ENCODE results near the gene TSSK1B.
"Not testable (repeated sequence)": the region's sequence is repeated elsewhere in the genome, so short reads cannot be mapped to it uniquely, and the experiment has no call there.

TSSK1B gene

DNA sequence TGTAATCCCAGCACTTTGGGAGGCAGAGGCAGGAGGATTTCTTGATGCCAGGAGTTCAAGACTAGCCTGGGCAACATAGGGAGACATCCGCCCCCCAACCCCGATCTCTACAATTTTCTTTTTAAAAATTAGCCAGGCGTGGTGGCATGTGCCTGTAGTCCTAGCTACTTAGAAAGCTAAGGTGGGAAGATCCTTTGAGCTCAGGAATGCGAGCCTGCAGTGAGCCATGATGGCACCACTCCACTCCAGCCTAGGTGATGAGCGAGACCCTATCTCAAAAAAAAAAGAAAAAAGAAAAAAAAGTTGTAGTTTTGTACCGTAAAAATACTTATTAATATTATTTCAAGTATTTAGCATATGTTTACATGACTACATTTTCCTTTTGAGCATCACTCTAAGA is 29.3 kb downstream of the TSSK1B start:
- no peak overlapping the region for H3K4me3 ChIP-seq
- no peak overlapping the region for H3K27ac ChIP-seq

GRCh38 chr5:113404269-113404668 is 30.5 kb downstream of the TSSK1B start:
- no peak overlapping the region for H3K27ac ChIP-seq
- H3K4me3 ChIP-seq: no peak overlapping the region

GRCh38 chr5:113397986-113398385 is 36.8 kb downstream of the TSSK1B start:
- not testable (repeated sequence) for H3K4me3 ChIP-seq, H3K27ac ChIP-seq

GRCh38 chr5:113397046-113397445 is 37.7 kb downstream of the TSSK1B start:
- no peak overlapping the region for H3K27ac ChIP-seq
- H3K4me3 ChIP-seq: no peak overlapping the region

GRCh38 chr5:113394658-113395057 is 40.1 kb downstream of the TSSK1B start:
- Histone ChIP-seq H3K4me3 (no peak overlapping the region), H3K27ac (no peak overlapping the region)

GRCh38 chr5:113390224-113390623 is 44.6 kb downstream of the TSSK1B start:
- no peak overlapping the region for H3K27ac ChIP-seq
- no peak overlapping the region for H3K4me3 ChIP-seq

- H3K27ac ChIP-seq: no peak overlapping the region
- H3K4me3 ChIP-seq: no peak overlapping the region
These were observed 45.7 kb downstream of the TSSK1B start for GRCh38 chr5:113389116-113389515.

DNA sequence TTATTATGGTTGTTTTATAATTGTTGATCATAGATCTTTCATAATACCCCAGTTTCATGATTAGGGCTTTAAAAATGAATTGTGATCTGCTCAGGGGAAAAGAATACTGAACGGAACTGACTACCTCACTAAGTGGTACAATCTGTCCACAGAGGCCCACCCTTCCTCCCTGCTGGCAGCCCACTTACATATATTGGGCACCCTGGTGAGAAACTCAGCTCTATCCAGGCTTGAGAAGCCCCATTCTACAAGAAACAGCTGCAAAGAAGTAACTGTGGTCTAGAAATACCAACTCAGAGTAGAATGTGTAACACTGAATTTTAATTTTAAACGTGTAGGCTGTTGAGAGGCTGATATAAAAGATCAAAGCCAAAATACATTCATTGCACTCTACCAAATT is 46.9 kb downstream of the TSSK1B start:
- H3K27ac ChIP-seq: no peak overlapping the region
- no peak overlapping the region for H3K4me3 ChIP-seq

DNA sequence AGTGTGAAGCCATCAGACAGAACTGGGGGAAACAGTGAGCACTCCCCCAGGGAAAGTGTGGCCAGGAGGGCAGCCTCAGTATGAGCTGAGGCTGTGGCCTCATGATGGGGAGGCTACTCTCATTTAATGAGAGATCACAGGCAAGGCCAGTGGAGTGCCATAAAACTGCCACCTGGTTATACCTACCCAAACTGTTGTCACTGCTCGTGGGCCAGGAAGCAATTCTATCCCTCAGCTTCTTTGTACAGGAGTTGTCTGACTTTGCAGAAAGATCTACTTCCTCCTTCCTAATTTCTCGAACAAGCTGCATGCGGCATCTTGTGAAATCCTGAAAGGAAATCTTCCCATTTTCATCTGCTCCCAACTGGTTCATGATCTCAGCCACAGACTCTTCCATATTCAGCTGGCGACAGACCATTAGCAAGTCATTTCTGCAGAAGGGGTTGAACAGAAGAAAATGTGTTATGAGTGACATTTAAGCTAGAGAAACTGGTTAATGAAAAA is 50.0 kb downstream of the TSSK1B start:
- no peak overlapping the region for H3K27ac ChIP-seq

DNA sequence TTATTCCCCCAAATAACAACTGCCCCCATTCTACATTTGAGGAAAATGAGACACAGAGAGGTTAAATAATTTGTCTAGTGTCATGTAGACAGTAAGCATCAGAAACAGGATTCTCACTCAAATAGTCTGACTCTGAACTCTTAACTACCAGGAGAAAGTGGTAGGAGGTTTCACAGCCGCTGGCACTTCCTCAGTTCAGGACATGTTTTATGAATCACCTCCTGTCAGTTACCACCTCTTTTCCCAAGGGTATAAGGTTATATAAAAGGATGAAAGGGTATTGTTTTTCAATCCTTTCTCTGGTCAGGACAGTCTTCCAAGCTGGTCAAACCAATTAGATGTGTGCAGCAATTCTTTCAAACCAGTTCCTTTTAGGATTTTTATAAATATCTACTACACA is 52.1 kb downstream of the TSSK1B start:
- H3K4me3 ChIP-seq: no peak overlapping the region
- no peak overlapping the region for H3K27ac ChIP-seq

More for the DNA sequence above, 50.0 kb downstream of the TSSK1B start:
- no peak overlapping the region for H3K4me3 ChIP-seq
